ENCODE measurements around the gene OR9I1. TPM values are rescaled to one million over a fixed set of nuclear protein-coding genes. Genes with fewer than 3 reads are reported as not detected.

OR9I1 gene, protein sequence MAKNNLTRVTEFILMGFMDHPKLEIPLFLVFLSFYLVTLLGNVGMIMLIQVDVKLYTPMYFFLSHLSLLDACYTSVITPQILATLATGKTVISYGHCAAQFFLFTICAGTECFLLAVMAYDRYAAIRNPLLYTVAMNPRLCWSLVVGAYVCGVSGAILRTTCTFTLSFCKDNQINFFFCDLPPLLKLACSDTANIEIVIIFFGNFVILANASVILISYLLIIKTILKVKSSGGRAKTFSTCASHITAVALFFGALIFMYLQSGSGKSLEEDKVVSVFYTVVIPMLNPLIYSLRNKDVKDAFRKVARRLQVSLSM
- total RNA-seq (2022) (not detected in 2 replicates), Bru-seq, nascent RNA (not detected), BruChase-seq, experiment 1, labeled RNA remaining after a 2-hour chase (percentile 8 among the genes with signal in this experiment), BruChase-seq, experiment 2, labeled RNA remaining after a 6-hour chase (not detected)
- long read RNA-seq: 0 reads

DNA sequence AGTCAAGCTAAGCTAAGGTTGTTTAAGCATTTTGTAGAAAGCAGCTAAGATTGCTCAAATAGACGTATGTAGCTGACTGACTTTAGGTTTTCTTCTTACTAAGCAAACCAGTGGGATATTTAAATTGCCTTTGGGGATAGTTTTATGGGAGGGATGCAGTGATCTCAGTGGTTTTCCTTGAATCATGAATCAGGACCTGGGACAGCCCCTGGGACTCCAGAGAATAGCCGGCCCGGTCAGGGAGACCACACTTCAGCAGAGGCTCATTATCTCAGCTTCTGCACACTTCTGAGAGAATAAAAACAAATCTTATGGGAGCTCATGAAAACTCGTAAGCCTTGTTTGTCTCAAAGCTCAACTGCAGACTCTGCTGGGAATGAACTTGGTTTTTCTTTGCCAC lies at the start of gene OR9I1:
Gene OR9I1, minus strand, starts transcription at position 62 of the 400 bp plus-strand sequence. CDS start 6,086 bp downstream, outside the sequence.
- H3K4me1 Mint-ChIP-seq (ENCODE audit: low read depth, unreplicated experiment): no peaks in the 10 kb centered on the region
- TF ChIP-seq CTCF (IDR thresholded peaks at IDR 0.05; ENCODE audit: insufficient read depth in 1 of 2, low read depth in 1 of 2, low read length in 1 of 2, severe bottlenecking in 1 of 2, unreplicated experiment in 1 of 2): no peak
- intact Hi-C loops (cut with micrococcal nuclease; ENCODE audit: unreplicated experiment): no loop called here
- Histone ChIP-seq H3K36me3 (ENCODE audit: control insufficient read depth, insufficient read depth, low read length) (no peaks in the 10 kb centered on the region), H3K9me3 (0 out of 2 replicates have a peak, but pooled peaks cover under 1% of the 10 kb centered on the region), H3K4me1 (no peaks in the 10 kb centered on the region), H3K4me3 (ENCODE audit: low read depth, low read length) (no peak within 1 kb of the TSS), H3K27me3 (replicated peaks; ENCODE audit: control insufficient read depth, insufficient read depth, low read length) (no peaks in the 10 kb centered on the region; the same call in 1 of the 2 replicates)
- CTCF ChIA-PET: interaction anchor here (1.1 kb wide), 1 partner anchor 161 kb away, joined by 3 read pairs; no protein-coding TSS in a partner anchor
- no peak for DNase-seq
- no peak within 1 kb of the TSS for H3K4me3 Mint-ChIP-seq (ENCODE audit: unreplicated experiment)
- no TSS peak for BruUV-seq (replicated peaks)
- no peak within 1 kb of the TSS for H3K27ac Mint-ChIP-seq (ENCODE audit: unreplicated experiment)
- H3K27me3 Mint-ChIP-seq (ENCODE audit: insufficient read depth, unreplicated experiment): no peaks in the 10 kb centered on the region
- POLR2A ChIA-PET: no interaction called here
- H3K36me3 Mint-ChIP-seq (ENCODE audit: insufficient read depth, unreplicated experiment): no peaks in the 10 kb centered on the region
- H3K9me3 Mint-ChIP-seq (ENCODE audit: unreplicated experiment): no peaks in the 10 kb centered on the region

- Histone ChIP-seq H3K4me1 (peaks cover 38% of the 10 kb centered on the region), H3K9me3 (peaks cover 1% of the 10 kb centered on the region; the same call in 1 of the 2 replicates), H3K4me3 (ENCODE audit: low read depth, low read length) (no peak overlapping the region), H3K36me3 (ENCODE audit: control insufficient read depth, insufficient read depth, low read length) (no peaks in the 10 kb centered on the region), H3K27me3 (replicated peaks; ENCODE audit: control insufficient read depth, insufficient read depth, low read length) (no peaks in the 10 kb centered on the region)
- H3K36me3 Mint-ChIP-seq (ENCODE audit: insufficient read depth, unreplicated experiment): no peaks in the 10 kb centered on the region
- no TSS peak for BruUV-seq (replicated peaks)
- ChIA-PET POLR2A (no interaction called here), CTCF (no interaction called here)
- peaks cover 36% of the 10 kb centered on the region for H3K4me1 Mint-ChIP-seq (ENCODE audit: low read depth, unreplicated experiment)
- peak; percentile 70 to 79 for DNase-seq
- H3K9me3 Mint-ChIP-seq (ENCODE audit: unreplicated experiment): peaks cover 21% of the 10 kb centered on the region
- no peaks in the 10 kb centered on the region for H3K27me3 Mint-ChIP-seq (ENCODE audit: insufficient read depth, unreplicated experiment)
- intact Hi-C loops (cut with micrococcal nuclease; ENCODE audit: unreplicated experiment): loop anchor here (1.0 to 5.0 kb wide), 3 partner anchors 27 to 103 kb away; no protein-coding TSS in a partner anchor
- peak overlapping the region; percentile 47 for H3K4me3 Mint-ChIP-seq (ENCODE audit: unreplicated experiment)
- H3K27ac Mint-ChIP-seq (ENCODE audit: unreplicated experiment): peak overlapping the region; percentile 79
- TF ChIP-seq CTCF (IDR thresholded peaks at IDR 0.05; ENCODE audit: insufficient read depth in 1 of 2, low read depth in 1 of 2, low read length in 1 of 2, severe bottlenecking in 1 of 2, unreplicated experiment in 1 of 2): no peak
Measured at GRCh38 chr11:58165504-58166106, 40.3 kb upstream of the OR9I1 start.

GRCh38 chr11:58164990-58165389 lies 39.7 kb upstream of the OR9I1 start:
- ChIA-PET CTCF (no interaction called here), POLR2A (no interaction called here)
- Mint-ChIP-seq H3K36me3 (ENCODE audit: insufficient read depth, unreplicated experiment) (no peaks in the 10 kb centered on the region), H3K27ac (ENCODE audit: unreplicated experiment) (peak overlapping the region; percentile 79), H3K9me3 (ENCODE audit: unreplicated experiment) (peaks cover 19% of the 10 kb centered on the region), H3K4me3 (ENCODE audit: unreplicated experiment) (peak overlapping the region; percentile 47), H3K4me1 (ENCODE audit: low read depth, unreplicated experiment) (peaks cover 36% of the 10 kb centered on the region), H3K27me3 (ENCODE audit: insufficient read depth, unreplicated experiment) (no peaks in the 10 kb centered on the region)
- no peak for DNase-seq
- TF ChIP-seq CTCF (IDR thresholded peaks at IDR 0.05; ENCODE audit: insufficient read depth in 1 of 2, low read depth in 1 of 2, low read length in 1 of 2, severe bottlenecking in 1 of 2, unreplicated experiment in 1 of 2): no peak
- peaks cover 38% of the 10 kb centered on the region for H3K4me1 ChIP-seq
- H3K36me3 ChIP-seq (ENCODE audit: control insufficient read depth, insufficient read depth, low read length): no peaks in the 10 kb centered on the region
- H3K9me3 ChIP-seq: peaks cover 3% of the 10 kb centered on the region; the same call in 1 of the 2 replicates
- no peak overlapping the region for H3K4me3 ChIP-seq (ENCODE audit: low read depth, low read length)
- intact Hi-C loops (cut with micrococcal nuclease; ENCODE audit: unreplicated experiment): loop anchor here (1.0 to 5.0 kb wide), 3 partner anchors 27 to 103 kb away; no protein-coding TSS in a partner anchor
- no peaks in the 10 kb centered on the region for H3K27me3 ChIP-seq (replicated peaks; ENCODE audit: control insufficient read depth, insufficient read depth, low read length)
- TSS peak; percentile 35 for BruUV-seq (replicated peaks)
